Endometrial microvascular endothelial cells (primary cell): ENCODE results near the gene KCNJ5. TPM values are rescaled to one million over a fixed set of nuclear protein-coding genes. Genes with fewer than 3 reads are reported as not detected.

Experiments
- in situ Hi-C: cut with HindIII; loops from 2 replicates; pipeline ENCODE4 v1.10.0; 2017; ENCODE audit warnings: low sequenced_read_pairs, low pct_unique_long_range_greater_than_20kb; ENCODE audit errors: inconsistent ontology term
- total RNA-seq: library from RNA; depleted of rRNA; stranded (reverse); fragments of >200 nt; gene quantifications from one replicate; pipeline ENCODE4 v1.2.3, GENCODE V29; 2015; ENCODE audit errors: inconsistent ontology term

The KCNJ5 gene
- total RNA-seq, 1 donor from 2014 or later = not detected

GRCh38 chr11:128867277-128867676, 23.9 kb upstream of the KCNJ5 start, which contains the start of gene KCNJ1:
Gene KCNJ1 (minus strand): TSS chr11:128867296. CDS start chr11:128840243, 27,053 bp downstream.
- in situ Hi-C loops = no loop called here

GRCh38 chr11:128868841-128869671, 22.1 kb upstream of the KCNJ5 start:
- in situ Hi-C loops = no loop called here

- in situ Hi-C loops = no loop called here
These were observed 20.0 kb upstream of the KCNJ5 start for GRCh38 chr11:128871168-128871610.

- in situ Hi-C loops = no loop called here
These were observed 19.1 kb upstream of the KCNJ5 start for GRCh38 chr11:128872094-128872493.

GRCh38 chr11:128872594-128872993, 18.6 kb upstream of the KCNJ5 start:
- in situ Hi-C loops = no loop called here

- in situ Hi-C loops = no loop called here
These were observed 16.7 kb upstream of the KCNJ5 start for GRCh38 chr11:128874427-128874826.

GRCh38 chr11:128876133-128876650, 15.0 kb upstream of the KCNJ5 start:
- in situ Hi-C loops = loop anchor here (25.0 kb wide), 1 partner anchor 161 kb away; no protein-coding TSS in a partner anchor

- in situ Hi-C loops = loop anchor here (25.0 kb wide), 1 partner anchor 160 kb away; no protein-coding TSS in a partner anchor
These were observed 13.4 kb upstream of the KCNJ5 start for GRCh38 chr11:128877726-128878125.

- in situ Hi-C loops = loop anchor here (25.0 kb wide), 1 partner anchor 159 kb away; no protein-coding TSS in a partner anchor
These were observed 12.7 kb upstream of the KCNJ5 start for GRCh38 chr11:128878455-128878854.

- in situ Hi-C loops = loop anchor here (25.0 kb wide), 1 partner anchor 157 kb away; no protein-coding TSS in a partner anchor
These were observed 11.3 kb upstream of the KCNJ5 start for GRCh38 chr11:128879817-128880216.

- in situ Hi-C loops = loop anchor here (25.0 kb wide), 1 partner anchor 156 kb away; no protein-coding TSS in a partner anchor
These were observed 9.9 kb upstream of the KCNJ5 start for GRCh38 chr11:128881221-128881620.

GRCh38 chr11:128882451-128882850, 8.7 kb upstream of the KCNJ5 start:
- in situ Hi-C loops = loop anchor here (25.0 kb wide), 1 partner anchor 155 kb away; no protein-coding TSS in a partner anchor

GRCh38 chr11:128884054-128884453, 7.1 kb upstream of the KCNJ5 start:
- in situ Hi-C loops = loop anchor here (25.0 kb wide), 1 partner anchor 153 kb away; no protein-coding TSS in a partner anchor

GRCh38 chr11:128884703-128885338, 6.3 kb upstream of the KCNJ5 start:
- in situ Hi-C loops = loop anchor here (25.0 kb wide), 1 partner anchor 152 kb away; no protein-coding TSS in a partner anchor

- in situ Hi-C loops = loop anchor here (25.0 kb wide), 1 partner anchor 151 kb away; no protein-coding TSS in a partner anchor
These were observed 4.6 kb upstream of the KCNJ5 start for GRCh38 chr11:128886406-128887124.

- in situ Hi-C loops = loop anchor here (25.0 kb wide), 1 partner anchor 149 kb away; no protein-coding TSS in a partner anchor
These were observed 2.8 kb upstream of the KCNJ5 start for GRCh38 chr11:128888034-128888985.

GRCh38 chr11:128889657-128890213, 1.4 kb upstream of the KCNJ5 start:
- in situ Hi-C loops = loop anchor here (25.0 kb wide), 1 partner anchor 148 kb away; no protein-coding TSS in a partner anchor
